Measurements from ENCODE around the gene ITGB4. TPM values are rescaled to one million over a fixed set of nuclear protein-coding genes. Genes with fewer than 3 reads are reported as not detected.

ITGB4 gene
- polyA plus RNA-seq, 1 of the 3 experiments (the other 2 are of a cell fraction): 7.0 TPM

DNA sequence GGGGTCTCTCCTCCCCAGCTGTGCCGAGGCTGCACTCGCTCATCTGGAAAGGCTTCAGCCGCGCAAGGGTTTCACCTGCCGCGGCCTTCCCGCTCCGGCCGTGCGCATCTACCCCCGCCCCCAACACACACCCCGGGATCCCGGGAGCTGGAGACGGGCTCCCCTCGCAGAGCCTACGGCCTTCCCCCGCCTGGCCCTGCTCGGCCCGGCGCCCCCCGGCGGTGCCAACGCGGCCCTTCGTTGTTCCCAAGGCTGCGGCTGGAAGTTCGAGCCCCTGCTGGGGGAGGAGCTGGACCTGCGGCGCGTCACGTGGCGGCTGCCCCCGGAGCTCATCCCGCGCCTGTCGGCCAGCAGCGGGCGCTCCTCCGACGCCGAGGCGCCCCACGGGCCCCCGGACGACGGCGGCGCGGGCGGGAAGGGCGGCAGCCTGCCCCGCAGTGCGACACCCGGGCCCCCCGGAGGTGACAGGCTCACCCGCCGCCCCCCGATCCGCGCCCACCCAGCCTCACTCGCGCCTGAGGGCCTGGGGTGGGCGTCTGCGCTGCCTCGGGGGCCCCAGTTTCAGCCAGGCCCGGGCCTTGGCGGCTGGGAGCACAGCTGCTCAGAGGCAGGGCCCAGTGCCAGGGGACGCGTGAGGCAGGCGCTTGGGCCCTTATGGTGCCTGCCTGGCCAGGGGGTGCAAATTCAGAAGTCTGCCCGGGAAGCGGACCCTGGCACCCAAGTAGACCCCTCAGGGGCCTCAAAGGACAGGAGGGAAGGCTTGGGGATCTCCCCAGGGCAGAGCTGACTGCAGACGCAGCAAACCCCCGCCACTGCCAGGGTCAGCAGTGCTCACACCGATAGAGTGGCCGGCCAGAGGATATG, 32.5 kb downstream of the ITGB4 start (continued):
- TF ChIP-seq, protein P1, sequence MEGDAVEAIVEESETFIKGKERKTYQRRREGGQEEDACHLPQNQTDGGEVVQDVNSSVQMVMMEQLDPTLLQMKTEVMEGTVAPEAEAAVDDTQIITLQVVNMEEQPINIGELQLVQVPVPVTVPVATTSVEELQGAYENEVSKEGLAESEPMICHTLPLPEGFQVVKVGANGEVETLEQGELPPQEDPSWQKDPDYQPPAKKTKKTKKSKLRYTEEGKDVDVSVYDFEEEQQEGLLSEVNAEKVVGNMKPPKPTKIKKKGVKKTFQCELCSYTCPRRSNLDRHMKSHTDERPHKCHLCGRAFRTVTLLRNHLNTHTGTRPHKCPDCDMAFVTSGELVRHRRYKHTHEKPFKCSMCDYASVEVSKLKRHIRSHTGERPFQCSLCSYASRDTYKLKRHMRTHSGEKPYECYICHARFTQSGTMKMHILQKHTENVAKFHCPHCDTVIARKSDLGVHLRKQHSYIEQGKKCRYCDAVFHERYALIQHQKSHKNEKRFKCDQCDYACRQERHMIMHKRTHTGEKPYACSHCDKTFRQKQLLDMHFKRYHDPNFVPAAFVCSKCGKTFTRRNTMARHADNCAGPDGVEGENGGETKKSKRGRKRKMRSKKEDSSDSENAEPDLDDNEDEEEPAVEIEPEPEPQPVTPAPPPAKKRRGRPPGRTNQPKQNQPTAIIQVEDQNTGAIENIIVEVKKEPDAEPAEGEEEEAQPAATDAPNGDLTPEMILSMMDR (IDR thresholded peaks at IDR 0.05): peak; percentile 73
- TF ChIP-seq TAF1 (IDR thresholded peaks at IDR 0.05; ENCODE audit: borderline replicate concordance, low read depth, low read length): no peak
- no peak for TF ChIP-seq ZBTB33 (IDR thresholded peaks at IDR 0.05; ENCODE audit: borderline replicate concordance, low read depth)
- no peak for TF ChIP-seq EZH2phosphoT487 (IDR thresholded peaks at IDR 0.05; ENCODE audit: borderline replicate concordance, low read depth)
- no peak for TF ChIP-seq GATA2 (CRISPR knock-in tag; IDR thresholded peaks at IDR 0.05)
- peak; percentile 75; the same call in 1 of the 2 replicates for TF ChIP-seq SIN3A (IDR thresholded peaks at IDR 0.05; ENCODE audit: borderline replicate concordance, low read depth, low read length)
- no peak for TF ChIP-seq TCF12 (IDR thresholded peaks at IDR 0.05)
- TF ChIP-seq PBX3 (IDR thresholded peaks at IDR 0.05): no peak
- 0 out of 2 replicates have a peak, but pooled peaks have one; percentile 33 for TF ChIP-seq REST (IDR thresholded peaks at IDR 0.05; ENCODE audit: low read depth, low read length)
- no peak; a peak in 1 of 4 replicates for TF ChIP-seq EP300 (IDR thresholded peaks at IDR 0.05; ENCODE audit: borderline replicate concordance in 1 of 2, low read depth in 1 of 2, low read length in 1 of 2)
- TF ChIP-seq TEAD4 (IDR thresholded peaks at IDR 0.05; ENCODE audit: borderline replicate concordance, insufficient read depth): no peak
- peak; percentile 96 for TF ChIP-seq MAX (IDR thresholded peaks at IDR 0.05; ENCODE audit: low read depth)
- no peak for TF ChIP-seq FOXJ3 (CRISPR knock-in tag; IDR thresholded peaks at IDR 0.05)
- TF ChIP-seq USF2 (IDR thresholded peaks at IDR 0.05; ENCODE audit: borderline replicate concordance, low read depth, low read length): peak; percentile 88
- no peak for TF ChIP-seq GABPA (IDR thresholded peaks at IDR 0.05; ENCODE audit: low read depth)
- TF ChIP-seq MXI1 (IDR thresholded peaks at IDR 0.05; ENCODE audit: low read depth, low read length): peak; percentile 81
- TF ChIP-seq RFX5 (IDR thresholded peaks at IDR 0.05; ENCODE audit: low read length): no peak

Measured in SK-N-SH (cell line).